HG03064 (cell line): Measurements from ENCODE around the gene SGMS1.
A peak's percentile ranks its signal among the peaks of the same experiment; 100 is the strongest.
"Not testable (repeated sequence)": the region's sequence is repeated elsewhere in the genome, so short reads cannot be mapped to it uniquely, and the experiment has no call there.

Experiments
- ATAC-seq: cut with Tn5 transposase; IDR thresholded peaks from one replicate; pipeline ENCODE4 v1.9.1; 2021; ENCODE audit warnings: low read depth; ENCODE audit not compliant: unreplicated experiment

The SGMS1 gene

GRCh38 chr10:50513956-50514355 is 109.8 kb downstream of the SGMS1 start:
- ATAC-seq, result no peak

- ATAC-seq, result peak; percentile 34
These were observed 110.9 kb downstream of the SGMS1 start for GRCh38 chr10:50512743-50513416.

GRCh38 chr10:50512214-50512595 is 111.6 kb downstream of the SGMS1 start:
- ATAC-seq, result no peak

- ATAC-seq, result peak; percentile 26
These were observed 112.1 kb downstream of the SGMS1 start for GRCh38 chr10:50511492-50512213.

- no peak for ATAC-seq
These were observed 113.0 kb downstream of the SGMS1 start for GRCh38 chr10:50510517-50511473.

- ATAC-seq, result peak; percentile 57
These were observed 115.3 kb downstream of the SGMS1 start for GRCh38 chr10:50508315-50509051.

GRCh38 chr10:50506861-50507573 is 116.7 kb downstream of the SGMS1 start:
- no peak for ATAC-seq

- ATAC-seq, result no peak
These were observed 119.4 kb downstream of the SGMS1 start for GRCh38 chr10:50504389-50504788.

GRCh38 chr10:50503661-50504320 is 120.0 kb downstream of the SGMS1 start:
- ATAC-seq, result no peak

GRCh38 chr10:50503156-50503555 is 120.6 kb downstream of the SGMS1 start:
- ATAC-seq, result not testable (repeated sequence)

GRCh38 chr10:50501924-50502452 is 121.8 kb downstream of the SGMS1 start:
- ATAC-seq, result no peak

GRCh38 chr10:50501478-50501877 is 122.3 kb downstream of the SGMS1 start:
- ATAC-seq, result no peak

- no peak for ATAC-seq
These were observed 125.3 kb downstream of the SGMS1 start for GRCh38 chr10:50498465-50498864.

GRCh38 chr10:50497758-50498157 is 126.0 kb downstream of the SGMS1 start:
- ATAC-seq, result peak; percentile 83

- ATAC-seq, result no peak
These were observed 127.5 kb downstream of the SGMS1 start for GRCh38 chr10:50496228-50496627.

GRCh38 chr10:50490241-50490640 is 133.5 kb downstream of the SGMS1 start:
- ATAC-seq, result no peak

GRCh38 chr10:50484550-50484949 is 139.2 kb downstream of the SGMS1 start:
- not testable (repeated sequence) for ATAC-seq

GRCh38 chr10:50480054-50481007 is 143.4 kb downstream of the SGMS1 start:
- ATAC-seq, result no peak
